Ovary (tissue), 3 donors: ENCODE results near the gene F3.

Experiments
- EP300 ChIP-seq: sonication (generic); formaldehyde crosslinking; IDR thresholded peaks from one replicate; pipeline ENCODE4 v1.6.1; 2017; ENCODE audit warnings: antibody characterized with exemption
- POLR2A ChIP-seq: fragments of 450-650 bp; IDR thresholded peaks from one replicate; pipeline ENCODE4 v1.6.1; 2017; ENCODE audit warnings: antibody characterized with exemption, mild to moderate bottlenecking, moderate library complexity
- TF ChIP-seq, protein P1 (sequence below), 3 donors: fragments of 450-650 bp in 2 of 3; fragments of 200-600 bp in 1 of 3; IDR thresholded peaks; one replicate each; pipeline versions ENCODE4 v1.5.1 to v1.8.0; 2016 to 2022; ENCODE audit warnings: antibody characterized with exemption in 3 of 3, mild to moderate bottlenecking in 1 of 3
- donor health status: DM: no; HTN: no; CAD: no.

- TF ChIP-seq, protein P1, sequence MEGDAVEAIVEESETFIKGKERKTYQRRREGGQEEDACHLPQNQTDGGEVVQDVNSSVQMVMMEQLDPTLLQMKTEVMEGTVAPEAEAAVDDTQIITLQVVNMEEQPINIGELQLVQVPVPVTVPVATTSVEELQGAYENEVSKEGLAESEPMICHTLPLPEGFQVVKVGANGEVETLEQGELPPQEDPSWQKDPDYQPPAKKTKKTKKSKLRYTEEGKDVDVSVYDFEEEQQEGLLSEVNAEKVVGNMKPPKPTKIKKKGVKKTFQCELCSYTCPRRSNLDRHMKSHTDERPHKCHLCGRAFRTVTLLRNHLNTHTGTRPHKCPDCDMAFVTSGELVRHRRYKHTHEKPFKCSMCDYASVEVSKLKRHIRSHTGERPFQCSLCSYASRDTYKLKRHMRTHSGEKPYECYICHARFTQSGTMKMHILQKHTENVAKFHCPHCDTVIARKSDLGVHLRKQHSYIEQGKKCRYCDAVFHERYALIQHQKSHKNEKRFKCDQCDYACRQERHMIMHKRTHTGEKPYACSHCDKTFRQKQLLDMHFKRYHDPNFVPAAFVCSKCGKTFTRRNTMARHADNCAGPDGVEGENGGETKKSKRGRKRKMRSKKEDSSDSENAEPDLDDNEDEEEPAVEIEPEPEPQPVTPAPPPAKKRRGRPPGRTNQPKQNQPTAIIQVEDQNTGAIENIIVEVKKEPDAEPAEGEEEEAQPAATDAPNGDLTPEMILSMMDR (IDR thresholded peaks at IDR 0.05), result no peak
- TF ChIP-seq POLR2A, result no peak
- no peak for TF ChIP-seq EP300
Measured at GRCh38 chr1:94540440-94541245, 916 bp downstream of the F3 start.
